ENCODE measurements around the gene ANAPC7. TPM values are rescaled to one million over a fixed set of nuclear protein-coding genes. Genes with fewer than 3 reads are reported as not detected.

Gene ANAPC7
- total RNA-seq, 1 experiment from 2014 or later = 144 TPM

DNA sequence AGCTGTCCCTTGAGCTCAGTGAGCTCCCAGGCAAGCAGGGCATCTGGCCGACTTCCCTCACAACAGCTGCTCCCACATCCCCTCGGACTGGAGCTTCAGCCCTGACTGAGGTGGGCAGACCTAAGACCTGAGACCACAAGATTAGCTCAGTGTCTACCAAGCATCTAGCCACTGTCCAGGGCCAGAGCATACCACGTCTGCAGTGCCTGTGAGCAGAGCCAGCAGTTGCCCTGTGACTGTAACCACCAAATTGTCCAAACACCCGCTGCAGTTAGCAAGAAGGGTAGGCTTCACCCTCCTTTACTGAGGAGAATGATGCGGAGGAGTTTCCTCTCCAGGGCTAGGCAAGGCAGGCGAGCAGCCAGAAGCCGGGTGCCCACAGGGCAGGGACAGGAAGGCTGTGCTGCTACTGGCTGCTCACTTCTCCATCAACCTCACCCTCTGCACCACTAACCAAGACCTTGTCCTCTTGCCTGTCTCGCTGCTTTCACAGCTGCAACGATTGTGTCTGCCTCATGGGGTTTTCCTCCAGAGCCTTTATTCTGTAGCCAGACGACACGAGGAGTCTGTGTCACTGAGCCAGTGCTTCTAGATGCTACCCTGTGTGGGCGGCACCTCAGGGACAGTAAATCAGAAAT lies 53.9 kb downstream of the ANAPC7 start:
- no peaks in the 10 kb centered on the region for H3K27me3 ChIP-seq (replicated peaks; ENCODE audit: insufficient read depth, low read depth, low read length, poor library complexity)
- H3K4me3 ChIP-seq (ENCODE audit: low read depth, low read length, poor library complexity, severe bottlenecking) = no peak overlapping the region
- no peaks in the 10 kb centered on the region for H3K9me3 ChIP-seq (ENCODE audit: low read depth, low read length, poor library complexity, severe bottlenecking)
- ChIA-PET CTCF (interaction anchor here (0.7 kb wide), 1 partner anchor 82 kb away, joined by 3 read pairs; no protein-coding TSS in a partner anchor), POLR2A (ENCODE audit: low non-redundant PET) (interaction anchor here (1.0 kb wide), 1 partner anchor 19 kb away, joined by 3 read pairs; no protein-coding TSS in a partner anchor)
- TF ChIP-seq, protein P1, sequence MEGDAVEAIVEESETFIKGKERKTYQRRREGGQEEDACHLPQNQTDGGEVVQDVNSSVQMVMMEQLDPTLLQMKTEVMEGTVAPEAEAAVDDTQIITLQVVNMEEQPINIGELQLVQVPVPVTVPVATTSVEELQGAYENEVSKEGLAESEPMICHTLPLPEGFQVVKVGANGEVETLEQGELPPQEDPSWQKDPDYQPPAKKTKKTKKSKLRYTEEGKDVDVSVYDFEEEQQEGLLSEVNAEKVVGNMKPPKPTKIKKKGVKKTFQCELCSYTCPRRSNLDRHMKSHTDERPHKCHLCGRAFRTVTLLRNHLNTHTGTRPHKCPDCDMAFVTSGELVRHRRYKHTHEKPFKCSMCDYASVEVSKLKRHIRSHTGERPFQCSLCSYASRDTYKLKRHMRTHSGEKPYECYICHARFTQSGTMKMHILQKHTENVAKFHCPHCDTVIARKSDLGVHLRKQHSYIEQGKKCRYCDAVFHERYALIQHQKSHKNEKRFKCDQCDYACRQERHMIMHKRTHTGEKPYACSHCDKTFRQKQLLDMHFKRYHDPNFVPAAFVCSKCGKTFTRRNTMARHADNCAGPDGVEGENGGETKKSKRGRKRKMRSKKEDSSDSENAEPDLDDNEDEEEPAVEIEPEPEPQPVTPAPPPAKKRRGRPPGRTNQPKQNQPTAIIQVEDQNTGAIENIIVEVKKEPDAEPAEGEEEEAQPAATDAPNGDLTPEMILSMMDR (conservative IDR thresholded peaks at IDR 0.05; ENCODE audit: low read depth, low read length) = no peak
- intact Hi-C loops (cut with micrococcal nuclease; ENCODE audit: unreplicated experiment) = loop anchor here (5.0 kb wide), 1 partner anchor 247 kb away; no protein-coding TSS in a partner anchor
- DNase-seq (ENCODE audit: low spot score) = peak; percentile 49
- H3K36me3 ChIP-seq (ENCODE audit: insufficient read depth, low read length, poor library complexity, severe bottlenecking) = peaks cover 45% of the 10 kb centered on the region
- H3K27ac ChIP-seq (ENCODE audit: low read depth, low read length, poor library complexity, severe bottlenecking) = no peak overlapping the region
- no TSS peak for BruUV-seq (replicated peaks)
- H3K4me1 ChIP-seq (ENCODE audit: insufficient read depth, low read length, poor library complexity, severe bottlenecking) = peaks cover 18% of the 10 kb centered on the region

GRCh38 chr12:110349096-110349495 lies 54.4 kb downstream of the ANAPC7 start:
- Histone ChIP-seq H3K27me3 (replicated peaks; ENCODE audit: insufficient read depth, low read depth, low read length, poor library complexity) (no peaks in the 10 kb centered on the region), H3K4me1 (ENCODE audit: insufficient read depth, low read length, poor library complexity, severe bottlenecking) (peaks cover 22% of the 10 kb centered on the region), H3K4me3 (ENCODE audit: low read depth, low read length, poor library complexity, severe bottlenecking) (no peak overlapping the region), H3K27ac (ENCODE audit: low read depth, low read length, poor library complexity, severe bottlenecking) (no peak overlapping the region), H3K9me3 (ENCODE audit: low read depth, low read length, poor library complexity, severe bottlenecking) (no peaks in the 10 kb centered on the region), H3K36me3 (ENCODE audit: insufficient read depth, low read length, poor library complexity, severe bottlenecking) (peaks cover 50% of the 10 kb centered on the region)
- TF ChIP-seq, protein P1 (conservative IDR thresholded peaks at IDR 0.05; ENCODE audit: low read depth, low read length) = no peak
- TF ChIP-seq EZH2 (IDR thresholded peaks at IDR 0.05; ENCODE audit: borderline replicate concordance, low read depth, low read length, poor library complexity, severe bottlenecking) = no peak
- no peak for DNase-seq (ENCODE audit: low spot score)
- POLR2A ChIA-PET (ENCODE audit: low non-redundant PET) = no interaction called here
- intact Hi-C loops (cut with micrococcal nuclease; ENCODE audit: unreplicated experiment) = loop anchor here (5.0 kb wide), 1 partner anchor 247 kb away; no protein-coding TSS in a partner anchor
- BruUV-seq (replicated peaks) = no TSS peak
- CTCF ChIA-PET = interaction anchor here (0.7 kb wide), 1 partner anchor 82 kb away, joined by 3 read pairs; no protein-coding TSS in a partner anchor

GRCh38 chr12:110348431-110349059 lies 55.0 kb downstream of the ANAPC7 start:
- CTCF ChIA-PET = interaction anchor here (0.7 kb wide), 1 partner anchor 83 kb away, joined by 3 read pairs; no protein-coding TSS in a partner anchor
- H3K27ac ChIP-seq (ENCODE audit: low read depth, low read length, poor library complexity, severe bottlenecking) = no peak overlapping the region
- no peaks in the 10 kb centered on the region for H3K27me3 ChIP-seq (replicated peaks; ENCODE audit: insufficient read depth, low read depth, low read length, poor library complexity)
- no peak for DNase-seq (ENCODE audit: low spot score)
- peaks cover 55% of the 10 kb centered on the region for H3K36me3 ChIP-seq (ENCODE audit: insufficient read depth, low read length, poor library complexity, severe bottlenecking)
- BruUV-seq (replicated peaks) = no TSS peak
- H3K9me3 ChIP-seq (ENCODE audit: low read depth, low read length, poor library complexity, severe bottlenecking) = no peaks in the 10 kb centered on the region
- no peak for TF ChIP-seq EZH2 (IDR thresholded peaks at IDR 0.05; ENCODE audit: borderline replicate concordance, low read depth, low read length, poor library complexity, severe bottlenecking)
- TF ChIP-seq, protein P1 (conservative IDR thresholded peaks at IDR 0.05; ENCODE audit: low read depth, low read length) = no peak
- peaks cover 22% of the 10 kb centered on the region for H3K4me1 ChIP-seq (ENCODE audit: insufficient read depth, low read length, poor library complexity, severe bottlenecking)
- intact Hi-C loops (cut with micrococcal nuclease; ENCODE audit: unreplicated experiment) = loop anchor here (5.0 kb wide), 1 partner anchor 246 kb away; no protein-coding TSS in a partner anchor
- POLR2A ChIA-PET (ENCODE audit: low non-redundant PET) = interaction anchor here (0.6 kb wide), 1 partner anchor 60 kb away, joined by 4 read pairs; no protein-coding TSS in a partner anchor
- H3K4me3 ChIP-seq (ENCODE audit: low read depth, low read length, poor library complexity, severe bottlenecking) = no peak overlapping the region
